Calu3 (cell line): Measurements from ENCODE around the gene BBX. TPM values are rescaled to one million over a fixed set of nuclear protein-coding genes. Genes with fewer than 3 reads are reported as not detected.

ENCODE experiments used
- BruUV-seq: library from RNA; stranded (reverse); fragments of 400-500 nt; replicated peaks from 2 replicates; lab custom pipeline; 2021; lab: Mats Ljungman, UMichigan
- CTCF ChIA-PET: fragments of 300-600 bp; sonication (Branson Sonifier 250); formaldehyde crosslinking; loops from one replicate; lab custom pipeline; 2022; ENCODE audit warnings: antibody characterized with exemption; lab: Charles Lee
- DNase-seq: peaks from one replicate; pipeline ENCODE4 v3.0.0; 2022
- H3K27ac Mint-ChIP-seq: one replicate; pipeline ENCODE4 v1.8.0; 2022; ENCODE audit warnings: mixed read lengths; ENCODE audit not compliant: unreplicated experiment
- H3K27me3 Mint-ChIP-seq: one replicate; pipeline ENCODE4 v1.8.0; 2022; ENCODE audit warnings: mixed read lengths; ENCODE audit not compliant: unreplicated experiment
- H3K36me3 Mint-ChIP-seq: one replicate; pipeline ENCODE4 v1.8.0; 2022; ENCODE audit warnings: mild to moderate bottlenecking, moderate library complexity, mixed read lengths; ENCODE audit not compliant: insufficient read depth, unreplicated experiment
- H3K4me1 Mint-ChIP-seq: one replicate; pipeline ENCODE4 v1.8.0; 2022; ENCODE audit warnings: mild to moderate bottlenecking, low read depth, mixed read lengths; ENCODE audit not compliant: unreplicated experiment
- H3K4me3 Mint-ChIP-seq: one replicate; pipeline ENCODE4 v1.8.0; 2022; ENCODE audit warnings: mild to moderate bottlenecking, low read depth, moderate library complexity, mixed read lengths; ENCODE audit not compliant: unreplicated experiment
- H3K9me3 Mint-ChIP-seq: one replicate; pipeline ENCODE4 v1.8.0; 2022; ENCODE audit warnings: low read depth, mixed read lengths; ENCODE audit not compliant: unreplicated experiment
- CTCF ChIP-seq: fragments of 200-600 bp; IDR thresholded peaks from one replicate; pipeline ENCODE4 v1.8.0; 2022; ENCODE audit warnings: antibody characterized with exemption; ENCODE audit not compliant: unreplicated experiment
- intact Hi-C: fragments of 100-400 bp; cut with micrococcal nuclease; formaldehyde crosslinking; loops from one replicate; pipeline ENCODE4 v1.10.0; 2022; ENCODE audit not compliant: unreplicated experiment
- total RNA-seq: library from RNA; stranded (reverse); gene quantifications from 2 replicates; pipeline ENCODE4 v1.2.3, GENCODE V29; 2022

The BBX gene
- total RNA-seq, 1 experiment from 2014 or later = 66.9 TPM

GRCh38 chr3:107769882-107770281, 247.1 kb downstream of the BBX start:
- H3K9me3 Mint-ChIP-seq = no peaks in the 10 kb centered on the region
- DNase-seq = no peak
- H3K27me3 Mint-ChIP-seq = no peaks in the 10 kb centered on the region
- H3K36me3 Mint-ChIP-seq = no peaks in the 10 kb centered on the region
- intact Hi-C loops = no loop called here
- BruUV-seq = no TSS peak
- H3K4me1 Mint-ChIP-seq = peaks cover 28% of the 10 kb centered on the region
- no peak for TF ChIP-seq CTCF
- H3K4me3 Mint-ChIP-seq = no peak overlapping the region
- H3K27ac Mint-ChIP-seq = no peak overlapping the region
- CTCF ChIA-PET = no interaction called here

DNA sequence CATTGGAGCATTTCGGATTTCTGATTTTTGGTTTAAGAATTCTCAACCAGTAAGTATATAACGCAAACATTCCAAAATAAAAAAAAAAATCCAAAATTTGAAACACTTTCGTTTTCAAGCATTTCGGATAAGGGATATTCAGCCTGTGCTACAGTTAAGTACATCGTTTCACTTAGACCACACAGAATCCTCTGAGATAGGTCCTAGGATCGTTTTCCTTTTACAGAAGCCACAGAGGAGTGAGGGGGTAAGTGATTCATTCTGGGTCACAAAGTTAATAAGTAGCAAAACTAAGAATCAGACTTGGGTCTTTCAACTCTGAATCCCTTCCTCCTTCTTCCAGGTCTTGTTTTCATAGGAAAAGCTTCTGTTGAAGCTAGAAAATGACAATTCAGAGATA, 249.3 kb downstream of the BBX start:
- no peak for TF ChIP-seq CTCF
- Mint-ChIP-seq H3K4me1 (peaks cover 28% of the 10 kb centered on the region), H3K27ac (no peak overlapping the region), H3K36me3 (no peaks in the 10 kb centered on the region), H3K27me3 (no peaks in the 10 kb centered on the region), H3K4me3 (no peak overlapping the region), H3K9me3 (no peaks in the 10 kb centered on the region)
- intact Hi-C loops = no loop called here
- CTCF ChIA-PET = no interaction called here
- BruUV-seq = no TSS peak
- no peak for DNase-seq

DNA sequence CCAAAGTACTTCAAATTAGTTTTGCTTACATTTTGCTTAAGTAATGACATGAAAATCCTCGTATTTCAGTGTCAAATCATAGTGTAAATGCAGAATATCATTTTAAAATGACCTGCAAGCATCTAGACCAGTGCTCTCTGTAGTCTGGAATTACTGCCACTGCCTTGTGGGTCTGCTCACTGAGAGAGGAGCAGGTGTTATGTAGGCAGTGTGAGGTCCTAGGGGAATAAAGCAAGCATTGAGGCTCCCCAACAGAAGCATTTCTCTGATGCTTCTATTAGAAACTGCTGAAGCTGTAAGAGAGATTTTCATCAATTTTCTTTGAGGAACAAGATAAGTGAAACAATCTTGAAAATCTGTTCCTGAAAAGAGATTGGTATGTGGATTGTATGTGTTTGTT, 253.2 kb downstream of the BBX start:
- intact Hi-C loops = no loop called here
- CTCF ChIA-PET = no interaction called here
- no peaks in the 10 kb centered on the region for H3K9me3 Mint-ChIP-seq
- no TSS peak for BruUV-seq
- DNase-seq = no peak
- H3K4me3 Mint-ChIP-seq = no peak overlapping the region
- no peak overlapping the region for H3K27ac Mint-ChIP-seq
- TF ChIP-seq CTCF = no peak
- no peaks in the 10 kb centered on the region for H3K36me3 Mint-ChIP-seq
- no peaks in the 10 kb centered on the region for H3K27me3 Mint-ChIP-seq
- H3K4me1 Mint-ChIP-seq = peaks cover 22% of the 10 kb centered on the region

DNA sequence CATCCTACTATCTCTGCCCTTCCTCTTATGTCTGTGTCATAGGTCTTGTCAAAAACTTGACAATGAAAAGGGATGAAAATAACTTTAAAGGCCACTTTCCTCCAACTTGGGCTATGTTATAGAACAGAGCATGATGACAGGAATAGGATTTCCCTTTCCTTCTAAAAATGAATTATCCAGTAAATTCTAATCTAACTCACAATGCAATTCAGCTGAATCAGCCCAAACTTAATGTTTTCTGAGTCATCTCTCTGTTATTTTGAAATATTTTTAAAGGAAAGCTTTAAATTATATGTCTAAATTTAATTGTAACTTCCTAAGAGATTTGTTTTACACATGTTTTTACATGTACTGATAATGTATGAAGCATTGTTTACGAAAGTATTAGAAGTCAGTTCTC, 258.5 kb downstream of the BBX start:
- BruUV-seq = no TSS peak
- Mint-ChIP-seq H3K9me3 (no peaks in the 10 kb centered on the region), H3K27me3 (no peaks in the 10 kb centered on the region), H3K4me1 (no peaks in the 10 kb centered on the region), H3K36me3 (no peaks in the 10 kb centered on the region), H3K27ac (no peak overlapping the region), H3K4me3 (no peak overlapping the region)
- CTCF ChIA-PET = no interaction called here
- DNase-seq = no peak
- intact Hi-C loops = no loop called here
- TF ChIP-seq CTCF = no peak
